NCI-H128 (cell line): ENCODE results near the gene FOXL2NB.
"Not testable (repeated sequence)": the region's sequence is repeated elsewhere in the genome, so short reads cannot be mapped to it uniquely, and the experiment has no call there.

Experiments used
- DNase-seq: peaks from one replicate; lab custom pipeline; 2025; ENCODE audit not compliant: unreplicated experiment; lab: John Stamatoyannopoulos, UW

Gene FOXL2NB

DNA sequence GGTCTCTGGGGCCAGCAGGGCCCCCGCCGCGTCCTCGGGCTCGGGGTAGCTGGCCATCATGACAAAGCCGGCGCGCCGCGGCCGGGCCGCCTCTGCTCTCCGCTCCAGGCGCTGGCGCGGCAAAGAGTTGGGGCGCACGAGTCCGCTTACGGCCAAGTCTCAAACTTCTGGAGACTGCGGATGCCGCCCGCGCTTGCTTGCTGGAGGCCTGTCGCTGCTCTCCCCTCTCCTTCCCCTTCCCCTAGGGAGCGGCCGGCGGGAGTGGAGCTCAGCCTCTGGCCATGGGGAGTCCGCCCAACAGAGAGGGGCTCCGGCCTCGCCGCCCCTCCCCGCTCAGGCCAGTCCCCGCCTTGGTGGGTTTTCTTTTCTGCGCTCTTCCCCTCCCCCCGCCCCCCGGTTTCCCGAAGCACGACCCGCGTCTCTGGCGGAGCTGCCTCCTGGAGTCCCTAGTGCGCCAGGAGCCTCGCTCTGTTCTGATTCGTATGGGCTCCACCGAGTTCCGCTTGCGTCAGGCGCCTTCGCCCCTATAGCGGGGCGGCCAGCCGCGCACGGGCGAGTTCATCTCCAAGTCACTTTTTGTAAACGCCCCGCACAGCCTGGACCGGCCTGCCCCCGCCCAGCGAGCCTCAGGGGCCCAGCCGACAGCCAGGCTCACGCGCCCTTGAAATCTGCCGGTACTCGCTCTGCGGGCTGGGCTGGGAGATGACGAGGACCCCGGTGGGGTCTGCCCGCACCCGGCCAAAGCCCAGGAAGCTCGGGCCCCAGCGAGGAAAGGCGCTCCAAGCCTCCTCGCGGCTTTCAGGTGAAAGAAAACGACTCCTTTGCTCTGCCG lies at the start of gene FOXL2NB, which contains the start of gene FOXL2:
Gene FOXL2NB (plus strand): TSS at position 555 of the 832 bp plus-strand sequence. CDS start 148 bp downstream, at position 703.
Gene FOXL2 (minus strand): TSS at position 475 of the 832 bp plus-strand sequence. CDS start 415 bp downstream, at position 60.
- DNase-seq, result no peak

DNA sequence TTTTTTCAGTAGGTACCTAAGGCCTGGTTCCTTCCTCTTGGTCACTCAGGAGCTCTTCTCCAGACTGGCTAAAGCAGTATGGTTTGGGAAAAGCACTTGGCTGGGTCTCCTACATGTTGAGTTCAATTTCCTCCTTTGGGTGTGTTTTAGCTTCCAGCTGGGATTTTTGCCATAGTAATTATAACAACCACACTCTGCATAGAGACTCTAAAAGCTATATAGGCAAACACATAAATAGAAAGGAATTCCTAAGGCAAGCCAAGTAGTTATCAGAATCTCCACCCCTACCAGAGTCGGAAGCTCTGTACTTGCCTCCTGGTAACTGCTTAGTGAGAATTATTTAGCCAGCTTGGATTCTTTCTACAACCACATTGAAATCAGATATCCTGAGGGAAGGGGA lies 48.7 kb upstream of the FOXL2NB start:
- no peak for DNase-seq

DNA sequence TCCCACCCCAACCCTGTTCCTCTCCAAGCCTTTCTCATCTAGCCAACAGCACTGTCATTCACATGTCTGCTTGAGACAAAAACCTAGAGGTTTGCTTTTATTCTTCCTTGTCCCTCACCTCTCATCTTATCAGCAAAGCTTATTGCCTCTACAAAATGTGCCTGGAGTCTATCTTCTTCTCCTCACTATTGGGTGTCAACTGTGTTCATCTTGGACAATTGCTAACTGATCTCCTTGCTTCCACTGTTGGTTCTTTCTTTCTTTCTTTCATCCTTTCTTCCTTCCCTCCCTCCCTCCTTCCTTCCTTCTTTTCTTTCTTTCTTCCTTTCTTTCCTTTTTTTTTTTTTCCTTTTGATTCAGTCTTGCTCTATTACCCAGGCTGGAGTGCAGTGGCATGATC lies 48.3 kb upstream of the FOXL2NB start:
- no peak for DNase-seq

DNA sequence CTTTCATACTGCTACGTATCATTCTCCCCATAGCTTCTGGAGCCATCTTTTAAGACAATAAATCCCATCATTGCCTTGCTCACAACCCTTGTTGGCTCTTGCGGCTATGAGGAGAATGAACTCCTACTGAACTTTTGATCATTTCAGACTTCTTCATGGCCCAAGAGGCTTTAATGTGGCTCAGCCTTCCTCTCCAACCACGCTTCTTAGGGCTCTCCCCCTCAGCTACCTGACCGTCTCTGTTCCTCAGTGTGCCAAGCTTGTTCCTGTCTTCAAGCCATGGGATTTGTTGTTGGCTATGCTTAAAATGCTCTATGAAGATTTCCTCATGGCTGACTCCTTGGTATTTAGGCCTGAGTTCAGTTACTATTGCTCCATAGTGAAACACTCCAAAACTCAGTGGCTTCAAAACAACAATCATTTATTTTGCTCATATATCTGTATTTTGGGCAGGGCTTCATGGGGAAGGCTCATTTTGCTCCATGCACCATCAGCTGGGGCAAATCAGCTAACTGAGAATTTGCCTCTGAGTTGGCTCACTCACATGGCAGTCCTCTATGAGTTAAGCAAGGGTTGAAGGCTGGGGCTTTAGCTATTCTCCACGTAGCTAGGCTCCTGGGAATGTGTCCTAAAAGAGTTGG lies 47.5 kb upstream of the FOXL2NB start:
- no peak for DNase-seq

DNA sequence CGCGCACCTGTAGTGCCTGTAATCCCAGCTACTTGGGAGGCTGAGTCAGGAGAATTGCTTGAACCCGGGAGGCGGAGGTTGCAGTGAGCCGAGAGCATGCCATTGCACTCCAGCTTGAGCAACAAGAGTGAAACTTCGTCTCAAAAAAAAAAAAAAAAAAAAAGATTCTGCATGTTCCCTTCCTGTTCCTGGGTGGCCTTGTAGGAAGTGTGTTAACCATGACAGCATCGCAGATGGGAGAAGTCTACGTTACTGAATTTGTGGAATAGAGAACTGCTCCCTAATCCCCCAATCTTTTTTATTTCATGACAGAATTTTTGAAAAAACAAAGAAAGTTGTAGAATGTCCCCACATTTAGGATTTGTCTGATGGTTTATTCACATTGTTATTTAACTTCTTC lies 45.5 kb upstream of the FOXL2NB start:
- no peak for DNase-seq

DNA sequence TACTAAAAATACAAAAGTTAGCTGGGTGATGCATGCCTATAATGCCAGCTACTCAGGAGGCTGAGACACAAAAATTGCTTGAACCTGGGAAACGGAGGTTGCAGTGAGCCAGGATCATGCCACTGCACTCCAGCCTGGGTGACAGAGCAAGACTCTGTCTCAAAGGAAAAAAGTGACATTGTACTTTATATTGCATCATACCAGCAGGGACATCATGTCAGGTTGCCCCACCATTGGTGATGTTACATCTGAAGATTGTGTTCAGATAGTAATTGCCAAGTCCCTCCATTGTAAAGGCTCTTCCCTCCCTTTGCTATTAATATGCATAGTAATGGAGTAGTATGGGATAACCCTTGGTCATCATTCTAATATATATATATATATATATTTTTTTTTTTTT lies 44.8 kb upstream of the FOXL2NB start:
- DNase-seq, result no peak

DNA sequence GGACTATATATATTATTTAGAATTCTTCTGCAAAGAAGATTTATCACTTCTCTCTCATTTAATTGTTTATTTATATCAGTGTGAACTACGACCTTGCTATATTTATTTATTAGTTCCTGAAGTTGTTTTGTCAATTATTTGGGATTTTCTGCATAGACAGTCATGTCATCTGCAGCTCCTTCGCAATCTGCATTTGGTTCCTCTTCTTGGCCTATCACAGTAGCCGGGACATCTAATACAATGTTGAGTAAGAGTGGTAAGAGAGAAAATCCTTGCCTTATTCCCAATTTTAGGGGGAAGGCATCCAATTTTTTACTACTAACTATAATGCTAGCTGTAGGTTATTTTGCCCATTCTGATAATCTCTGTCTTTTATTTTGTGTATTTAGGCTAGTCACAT lies 39.5 kb upstream of the FOXL2NB start:
- DNase-seq, result no peak

DNA sequence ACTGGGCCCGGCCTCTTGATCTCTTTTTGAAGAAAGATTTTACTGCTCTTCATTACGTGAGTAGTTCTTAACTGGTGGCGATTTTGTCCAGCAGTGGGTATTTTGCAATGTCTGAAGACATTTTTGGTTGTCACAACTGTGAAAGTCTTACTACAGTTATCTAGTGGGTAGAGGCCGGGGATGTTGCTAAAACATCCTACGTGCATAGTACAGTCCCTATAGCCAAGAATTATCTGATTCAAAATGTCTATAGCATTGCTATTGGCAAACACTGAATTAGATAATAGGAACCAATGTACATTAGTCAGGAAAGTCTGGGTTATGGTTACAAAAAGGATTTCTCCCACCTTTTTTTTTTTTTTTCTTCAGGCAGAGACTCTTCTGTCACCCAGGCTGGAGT lies 38.2 kb upstream of the FOXL2NB start:
- no peak for DNase-seq

DNA sequence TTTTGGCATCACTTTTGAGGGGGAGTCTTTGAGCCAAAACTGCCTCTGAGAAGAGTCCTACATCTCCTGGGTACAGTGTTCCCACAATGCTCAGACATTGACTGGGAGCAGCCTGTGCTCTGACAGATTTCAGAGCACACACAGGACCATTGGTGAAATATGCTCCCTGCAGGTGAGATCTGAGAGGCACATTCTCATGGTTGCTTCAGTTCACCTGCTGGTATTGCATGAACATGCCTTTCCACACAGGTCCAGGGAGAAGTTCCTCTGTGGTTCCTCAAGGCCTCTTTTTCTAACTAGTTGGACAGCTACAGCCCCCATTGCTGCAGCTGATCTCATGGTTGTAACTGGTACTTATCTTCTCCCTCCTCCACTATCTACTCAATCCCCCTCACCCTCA lies 37.1 kb upstream of the FOXL2NB start:
- DNase-seq, result no peak

DNA sequence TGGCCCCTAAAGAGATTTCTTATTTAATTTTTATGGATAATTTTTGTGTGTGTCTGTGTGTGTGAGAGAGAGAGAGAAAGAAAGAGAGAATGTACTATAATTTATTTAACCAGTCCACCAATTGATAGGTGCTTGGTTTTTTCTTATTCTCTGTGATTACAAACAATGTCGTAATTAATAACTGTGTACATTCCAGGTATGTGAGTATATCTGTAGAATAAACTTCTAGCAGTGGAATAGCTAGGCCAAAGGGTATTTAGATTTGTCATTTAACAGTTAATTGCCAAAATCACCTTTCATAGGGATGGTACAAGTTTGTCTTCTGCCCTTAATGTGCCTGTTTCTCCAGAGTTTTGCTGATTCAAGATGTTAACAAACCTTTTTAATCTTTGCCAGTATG lies 35.4 kb upstream of the FOXL2NB start:
- no peak for DNase-seq

DNA sequence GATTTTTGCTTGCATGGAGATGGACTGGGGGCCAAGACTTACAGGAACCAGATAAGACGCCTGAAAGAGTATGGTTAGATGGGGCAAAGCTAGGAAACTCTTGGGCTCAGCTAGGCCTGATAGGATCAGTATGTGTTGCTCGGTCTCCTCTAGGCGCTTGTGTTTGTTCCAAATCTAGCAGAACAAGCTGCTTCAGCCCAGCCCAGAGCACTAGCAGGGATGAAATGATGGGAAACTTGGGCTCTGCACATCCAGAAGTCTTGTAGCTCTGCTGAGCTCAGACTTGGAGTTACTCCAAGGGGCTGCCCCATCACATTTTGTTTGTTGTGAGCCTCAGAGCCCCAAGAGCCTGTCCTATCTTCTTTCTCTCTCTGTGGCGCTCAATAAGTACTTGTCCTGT lies 34.8 kb upstream of the FOXL2NB start:
- DNase-seq, result no peak

DNA sequence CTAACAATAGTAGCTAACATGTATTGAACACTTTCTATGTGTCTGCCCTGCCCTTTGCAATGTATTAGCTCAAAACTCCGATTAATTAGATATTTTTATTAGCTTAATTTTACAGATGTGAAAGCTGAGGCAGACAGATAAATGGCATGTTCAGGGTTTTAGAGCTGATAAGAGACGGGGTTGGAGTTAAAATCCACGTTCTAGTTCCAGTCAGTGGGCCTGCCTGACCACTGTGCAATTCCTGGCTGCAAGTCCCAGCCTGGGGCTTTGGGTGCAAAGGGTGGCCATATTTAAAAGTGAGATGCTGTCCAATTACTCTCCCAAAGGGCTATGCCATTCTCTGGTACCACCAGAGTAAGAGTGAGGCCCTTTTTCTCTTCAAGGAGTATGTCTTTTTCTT lies 33.3 kb upstream of the FOXL2NB start:
- DNase-seq, result no peak

DNA sequence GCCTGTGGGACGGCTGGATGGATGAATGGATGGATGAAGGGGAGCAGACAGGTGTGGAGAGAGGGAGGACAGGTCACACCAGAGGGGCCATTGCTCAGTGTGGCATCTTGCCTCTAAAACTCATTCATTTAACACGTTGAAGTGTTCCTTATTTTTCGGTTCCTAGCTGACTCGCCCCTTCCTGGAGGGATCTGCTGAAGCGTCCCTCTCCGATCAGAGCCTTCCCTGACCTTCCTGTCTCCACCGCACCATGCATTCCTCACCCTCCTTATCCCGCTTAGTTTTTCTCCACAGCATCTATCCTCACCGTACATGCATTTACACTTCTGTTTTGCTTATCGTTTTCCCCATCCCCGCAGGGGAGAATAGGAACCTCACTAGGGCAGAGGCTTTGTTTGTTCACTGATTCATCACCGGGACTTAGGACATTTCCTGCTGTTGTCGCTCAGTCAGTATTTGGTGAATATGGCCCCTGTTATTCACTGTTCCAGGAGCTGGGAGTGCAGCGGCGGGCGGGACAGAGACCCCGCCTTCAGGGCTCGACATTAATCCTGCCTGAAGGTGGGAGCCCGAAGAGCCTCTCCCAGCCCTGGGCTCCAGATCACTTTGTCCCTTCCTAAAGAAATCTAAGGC lies 32.0 kb upstream of the FOXL2NB start:
- no peak for DNase-seq

DNA sequence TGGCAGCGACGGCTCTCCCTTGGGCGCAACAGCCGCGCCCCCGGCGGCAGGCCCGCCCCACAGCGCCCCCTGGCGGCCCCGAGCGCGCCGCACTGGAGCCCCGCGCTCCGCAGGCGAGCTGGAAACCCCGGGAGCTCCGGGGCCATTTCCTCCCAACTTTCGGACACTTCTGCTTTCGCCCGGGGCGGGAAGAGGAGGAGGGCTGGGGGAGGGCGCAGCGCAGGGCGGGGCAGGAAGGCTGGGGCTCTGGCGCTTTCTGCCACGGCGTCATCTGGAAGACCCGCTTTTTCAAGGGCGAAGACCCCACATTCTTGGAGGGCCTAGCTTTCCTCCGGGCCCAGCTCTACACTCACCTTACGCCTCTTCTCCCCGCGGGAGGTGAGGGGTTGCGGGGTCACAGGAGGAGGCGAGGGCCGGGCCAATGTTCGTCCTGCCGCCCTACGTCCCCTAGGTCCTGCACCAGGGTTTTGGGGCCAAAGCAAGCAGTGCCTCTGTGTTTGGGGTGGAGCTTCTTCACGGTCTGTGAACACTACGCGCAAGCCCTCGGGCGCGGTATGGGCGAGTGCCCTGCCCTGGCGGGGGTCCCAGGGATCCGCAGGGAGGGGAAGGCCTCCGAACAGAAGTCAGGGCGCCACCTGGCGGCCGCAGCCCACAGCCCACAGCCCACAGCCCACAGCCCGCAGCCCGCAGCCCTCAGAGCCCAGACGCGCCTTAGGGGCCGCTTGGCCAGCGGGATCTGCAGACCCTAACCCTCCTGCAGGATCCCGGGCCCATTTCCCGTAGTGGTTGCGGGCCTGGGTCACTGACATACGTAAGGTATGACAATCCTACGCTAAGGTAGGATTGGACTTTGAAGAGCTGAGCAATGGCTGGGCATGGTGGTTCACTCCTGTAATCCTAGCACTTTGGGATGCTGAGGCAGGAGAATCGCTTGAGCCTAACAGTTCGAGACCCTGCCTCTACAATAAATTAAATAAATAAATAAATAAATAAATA lies 31.2 kb upstream of the FOXL2NB start:
- DNase-seq, result peak; percentile 83

DNA sequence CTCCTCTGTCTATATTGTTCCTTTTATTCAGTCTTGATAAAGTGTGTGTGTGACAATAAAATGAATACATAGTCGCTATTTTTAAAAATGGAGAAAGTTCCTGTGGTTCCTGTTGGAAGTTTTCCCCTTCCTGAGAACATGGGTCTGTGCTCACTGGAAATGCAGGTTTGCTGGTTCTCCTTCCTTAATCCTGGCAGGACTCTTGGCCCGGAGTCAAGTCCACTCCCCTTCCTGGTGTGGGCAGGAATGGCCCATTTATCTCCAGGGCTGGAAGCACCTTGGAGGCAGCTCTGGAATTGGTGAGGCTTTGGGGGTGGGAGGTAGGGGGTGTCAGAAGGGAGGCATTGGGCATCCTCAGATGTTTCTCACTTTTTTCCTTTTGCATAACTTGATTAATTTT lies 30.2 kb upstream of the FOXL2NB start:
- DNase-seq, result no peak

DNA sequence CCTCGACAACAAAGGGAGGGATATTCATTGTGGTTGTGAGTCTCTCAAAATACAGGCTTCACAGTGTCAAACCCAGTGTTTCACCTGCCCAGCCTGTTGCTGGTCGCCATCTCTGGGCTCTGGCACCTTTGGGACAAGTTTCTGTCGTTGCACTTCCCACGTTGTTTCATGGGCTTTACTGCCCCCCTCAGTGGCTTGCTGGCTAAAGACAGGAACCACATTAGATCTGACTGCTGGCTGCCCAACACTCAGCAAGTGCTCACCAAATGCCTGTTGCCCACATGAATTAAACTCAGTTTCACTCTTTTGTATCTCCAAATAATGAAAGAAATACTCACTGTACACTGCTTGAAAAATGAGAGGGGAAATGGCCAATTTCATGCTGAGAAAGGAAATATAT lies 27.7 kb upstream of the FOXL2NB start:
- DNase-seq, result no peak

DNA sequence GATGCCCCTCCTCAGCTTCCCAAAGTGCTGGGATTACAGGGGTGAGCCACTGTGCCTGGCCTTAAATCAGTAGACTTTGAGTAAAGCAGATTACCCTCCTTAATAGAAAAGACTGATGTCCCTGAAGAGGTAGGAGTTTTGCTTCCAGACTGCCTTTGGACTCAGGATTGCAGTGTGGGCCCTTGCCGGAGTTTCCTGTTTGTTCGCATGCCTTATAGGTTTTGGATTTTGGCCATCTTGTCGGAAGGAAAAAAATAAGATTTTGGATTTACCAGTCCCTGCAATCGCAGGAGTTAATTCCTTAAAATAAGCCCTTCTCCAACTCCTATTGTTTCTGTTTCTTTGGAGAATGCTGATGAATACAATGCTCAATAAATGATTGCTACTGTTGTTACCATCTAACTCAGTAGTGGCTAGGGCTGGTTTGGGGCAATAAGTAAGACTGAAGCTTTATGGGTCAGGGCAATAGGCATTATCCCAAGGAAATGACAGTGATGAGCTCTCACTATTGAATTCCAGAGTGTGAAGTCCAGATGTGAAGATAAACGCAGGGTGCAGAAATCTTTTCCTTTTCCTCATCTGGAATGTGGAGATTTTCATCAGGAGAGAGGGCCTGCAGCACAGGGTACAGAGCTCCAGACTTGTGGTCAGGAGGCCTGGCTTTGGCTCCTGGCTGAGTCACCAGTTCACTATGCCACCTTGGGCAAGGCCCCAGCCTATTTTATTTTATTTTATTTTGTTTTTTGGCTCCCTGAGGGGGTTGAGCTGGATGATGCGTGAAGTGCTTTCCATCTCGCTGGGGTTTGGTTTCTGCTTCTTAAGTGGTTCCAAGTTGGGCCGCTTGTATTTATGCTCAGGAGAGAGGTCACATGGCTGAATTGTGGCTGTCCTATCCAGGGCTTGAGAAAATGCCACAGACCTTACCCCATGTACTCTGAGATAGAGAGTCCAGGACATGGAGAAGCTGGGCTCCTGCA lies 25.4 kb upstream of the FOXL2NB start:
- DNase-seq, result no peak

DNA sequence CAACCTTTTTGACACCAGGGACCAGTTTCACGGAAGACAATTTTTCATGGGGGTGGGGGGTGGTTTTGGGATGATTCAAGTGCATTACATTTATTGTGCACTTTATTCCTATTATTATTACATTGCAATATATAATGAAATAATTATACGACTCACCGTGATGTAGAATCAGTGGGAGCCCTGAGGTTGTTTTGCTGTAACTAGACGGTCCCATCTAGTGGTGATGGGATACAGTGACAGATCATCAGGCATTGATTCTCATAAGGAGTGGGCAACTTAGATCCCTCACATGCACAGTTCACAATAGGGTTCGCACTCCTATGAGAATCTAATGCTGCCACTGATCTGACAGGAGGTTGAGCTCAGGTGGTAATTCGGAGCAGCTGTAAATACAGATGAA lies 24.6 kb upstream of the FOXL2NB start:
- not testable (repeated sequence) for DNase-seq

DNA sequence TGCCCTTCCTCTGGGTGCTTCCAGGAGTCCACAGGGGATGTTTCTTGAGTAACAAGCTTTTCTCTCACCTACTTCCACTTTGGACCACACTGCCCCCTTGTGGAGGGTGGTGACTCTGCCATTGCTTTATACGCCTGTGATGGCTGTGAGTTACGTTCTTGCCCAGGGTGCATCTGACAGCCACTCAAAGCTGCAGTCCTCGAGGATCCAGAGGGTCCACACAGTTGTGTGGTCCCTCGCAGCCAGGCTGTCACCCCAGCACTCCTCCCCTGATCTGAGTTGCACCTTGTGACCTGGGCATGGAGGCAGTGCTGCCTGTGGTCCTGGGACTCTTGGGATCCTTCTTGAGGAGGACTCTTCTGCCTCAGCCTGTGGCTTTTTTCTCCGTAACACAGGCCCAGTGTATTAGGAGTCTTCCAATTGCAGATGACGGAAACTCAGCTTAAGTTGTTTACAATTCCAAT lies 23.5 kb upstream of the FOXL2NB start:
- peak; percentile 65 for DNase-seq
